Epithelial cell of proximal tubule (primary cell): ENCODE data around the gene TCF3. TPM values are rescaled to one million over a fixed set of nuclear protein-coding genes. Genes with fewer than 3 reads are reported as not detected.

Source experiments
- DNase-seq: peaks from one replicate; pipeline ENCODE4 v3.0.0-alpha.2; 2011; ENCODE audit warnings: low read depth
- H3K4me3 ChIP-seq: 2 replicates; pipeline ENCODE4 v1.5.1; 2011; ENCODE audit warnings: low read depth, mild to moderate bottlenecking, low read length
- CTCF ChIP-seq: conservative IDR thresholded peaks from 2 replicates; pipeline ENCODE4 v1.5.1; 2012; ENCODE audit warnings: low read depth, mild to moderate bottlenecking, low read length
- total RNA-seq: library from RNA; depleted of rRNA; stranded (reverse); fragments of >200 nt; gene quantifications from 2 replicates; pipeline ENCODE4 v1.2.3, GENCODE V29; 2015

TCF3 gene
- total RNA-seq, 1 donor from 2014 or later: 197 TPM

GRCh38 chr19:1678073-1678472 is 25.7 kb upstream of the TCF3 start:
- no peak for TF ChIP-seq CTCF
- H3K4me3 ChIP-seq: no peak overlapping the region
- DNase-seq: no peak

- no peak for TF ChIP-seq CTCF
- no peak for DNase-seq
- H3K4me3 ChIP-seq: no peak overlapping the region
Observed at GRCh38 chr19:1676351-1677266, 24.2 kb upstream of the TCF3 start.

- H3K4me3 ChIP-seq: no peak overlapping the region
- no peak for DNase-seq
- no peak for TF ChIP-seq CTCF
Observed at GRCh38 chr19:1675633-1676350, 23.4 kb upstream of the TCF3 start.

- TF ChIP-seq CTCF: no peak
- no peak for DNase-seq
- H3K4me3 ChIP-seq: no peak overlapping the region
Observed at GRCh38 chr19:1674293-1674679, 21.9 kb upstream of the TCF3 start.

GRCh38 chr19:1673645-1674292 is 21.4 kb upstream of the TCF3 start:
- TF ChIP-seq CTCF: no peak
- no peak for DNase-seq
- no peak overlapping the region for H3K4me3 ChIP-seq

- no peak for TF ChIP-seq CTCF
- no peak for DNase-seq
- no peak overlapping the region for H3K4me3 ChIP-seq
Observed at GRCh38 chr19:1672769-1673644, 20.6 kb upstream of the TCF3 start.
